NB4 (cell line): ENCODE results near the gene RBM11.
A peak's percentile ranks its signal among the peaks of the same experiment; 100 is the strongest.

Source experiments
- DNase-seq: peaks from one replicate; pipeline ENCODE4 v3.0.0; 2010; ENCODE audit warnings: low read depth
- H3K4me3 ChIP-seq: one replicate; pipeline ENCODE4 v1.5.1; 2011; ENCODE audit warnings: mild to moderate bottlenecking, low read depth, low read length, moderate library complexity
- CTCF ChIP-seq: IDR thresholded peaks from one replicate; pipeline ENCODE4 v1.5.1; 2012; ENCODE audit warnings: low read depth, low read length
- MAX ChIP-seq: IDR thresholded peaks from 2 replicates; pipeline ENCODE4 v1.6.1; 2011; ENCODE audit warnings: low read depth, low read length
- MYC ChIP-seq: IDR thresholded peaks from 2 replicates; pipeline ENCODE4 v1.6.1; 2011; ENCODE audit warnings: low read depth, low read length
- POLR2A ChIP-seq: IDR thresholded peaks from 2 replicates; pipeline ENCODE4 v1.6.1; 2011; ENCODE audit warnings: mild to moderate bottlenecking; ENCODE audit not compliant: insufficient read length; ENCODE audit errors: extremely low read depth

Gene RBM11

GRCh38 chr21:14243874-14244273, 27.9 kb downstream of the RBM11 start:
- DNase-seq: no peak
- TF ChIP-seq POLR2A: no peak
- TF ChIP-seq MAX: no peak
- TF ChIP-seq MYC: no peak
- no peak for TF ChIP-seq CTCF

GRCh38 chr21:14244911-14245310, 29.0 kb downstream of the RBM11 start:
- no peak overlapping the region for H3K4me3 ChIP-seq
- DNase-seq: no peak
- TF ChIP-seq CTCF: no peak
- no peak for TF ChIP-seq MAX
- no peak for TF ChIP-seq POLR2A
- no peak for TF ChIP-seq MYC

More at GRCh38 chr21:14243874-14244273, 27.9 kb downstream of the RBM11 start:
- no peak overlapping the region for H3K4me3 ChIP-seq

GRCh38 chr21:14245711-14246110, 29.8 kb downstream of the RBM11 start:
- DNase-seq: no peak
- H3K4me3 ChIP-seq: no peak overlapping the region
- TF ChIP-seq MAX: no peak
- TF ChIP-seq CTCF: no peak
- TF ChIP-seq MYC: no peak
- TF ChIP-seq POLR2A: no peak

GRCh38 chr21:14251336-14251735, 35.4 kb downstream of the RBM11 start:
- no peak for DNase-seq
- H3K4me3 ChIP-seq: no peak overlapping the region
- TF ChIP-seq MYC (no peak), CTCF (no peak), MAX (no peak)

- peak; percentile 51 for DNase-seq
- H3K4me3 ChIP-seq: no peak overlapping the region
- TF ChIP-seq MYC (no peak), CTCF (peak; percentile 19)
These were observed 43.8 kb downstream of the RBM11 start for GRCh38 chr21:14259747-14260146.

- TF ChIP-seq MAX (no peak), CTCF (no peak), POLR2A (no peak), MYC (no peak)
- no peak for DNase-seq
- no peak overlapping the region for H3K4me3 ChIP-seq
These were observed 44.3 kb downstream of the RBM11 start for GRCh38 chr21:14260174-14260764.
